Measurements from ENCODE around the gene MEX3D.

GRCh38 chr19:1590641-1591397 is 22.7 kb upstream of the MEX3D start:
- peak in 2 of 3 experiments; percentile 38 to 46; a peak in 4 of 6 replicates for TF ChIP-seq CTCF (IDR thresholded peaks at IDR 0.05 in 2 of 3, conservative IDR thresholded peaks at IDR 0.05 in 1 of 3; ENCODE audit: borderline replicate concordance in 1 of 3, insufficient read depth in 1 of 3, low read depth in 2 of 3, low read length in 2 of 3)
- TF ChIP-seq JUND (IDR thresholded peaks at IDR 0.05) = no peak
- no peak for TF ChIP-seq EZH2phosphoT487 (IDR thresholded peaks at IDR 0.05; ENCODE audit: borderline replicate concordance)
- peak; percentile 55 for TF ChIP-seq POLR2AphosphoS5 (IDR thresholded peaks at IDR 0.05; ENCODE audit: low read depth, low read length)
- TF ChIP-seq SIN3A (IDR thresholded peaks at IDR 0.05; ENCODE audit: low read depth) = no peak
- TF ChIP-seq EZH2 (IDR thresholded peaks at IDR 0.05) = no peak
- no peak for TF ChIP-seq CEBPB (IDR thresholded peaks at IDR 0.05; ENCODE audit: low read depth)
- TF ChIP-seq ZNF274 (IDR thresholded peaks at IDR 0.05; ENCODE audit: low read depth, low read length) = no peak
- no peak for TF ChIP-seq ZBTB33 (IDR thresholded peaks at IDR 0.05; ENCODE audit: extremely low read depth, insufficient replicate concordance, low read length)
- no peak for TF ChIP-seq RAD21 (IDR thresholded peaks at IDR 0.05; ENCODE audit: low read depth)
- no peak for TF ChIP-seq SRF (IDR thresholded peaks at IDR 0.05; ENCODE audit: low read depth)
- no peak for TF ChIP-seq SP1 (IDR thresholded peaks at IDR 0.05; ENCODE audit: low read depth)
- peak; percentile 61 for TF ChIP-seq POLR2A (IDR thresholded peaks at IDR 0.05; ENCODE audit: borderline replicate concordance, extremely low read depth, insufficient read depth, insufficient read length)

All from HCT116 (cell line).